COR-L47 (cell line): ENCODE results near the gene FBXO36.

Experiments
- DNase-seq: peaks from one replicate; lab custom pipeline; 2025; lab: John Stamatoyannopoulos, UW

The FBXO36 gene

GRCh38 chr2:229970406-229970805 lies 48.1 kb downstream of the FBXO36 start:
- DNase-seq, result no peak

DNA sequence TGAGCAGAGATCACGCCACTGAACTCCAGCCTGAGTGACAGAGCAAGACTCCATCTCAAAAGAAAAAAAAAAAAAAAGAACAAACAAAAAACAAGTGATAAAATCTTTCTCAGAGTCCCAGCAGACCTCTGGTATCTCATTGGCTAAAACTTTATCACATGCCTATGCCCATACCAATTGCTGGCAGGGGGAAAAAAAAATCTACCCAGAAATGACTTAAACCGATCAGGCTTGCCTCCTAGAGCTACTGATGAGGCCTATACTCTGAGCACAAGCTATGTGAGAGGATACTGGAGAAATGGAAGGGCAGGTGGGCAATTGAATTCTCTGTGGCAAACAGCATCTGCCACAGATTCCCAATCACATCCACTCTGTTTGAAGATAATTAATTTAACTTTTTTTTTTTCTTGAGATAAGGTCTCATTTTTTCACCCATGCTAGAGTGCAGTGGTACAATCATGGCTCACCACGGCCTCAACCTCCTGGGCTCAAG lies 49.0 kb downstream of the FBXO36 start:
- DNase-seq, result no peak

DNA sequence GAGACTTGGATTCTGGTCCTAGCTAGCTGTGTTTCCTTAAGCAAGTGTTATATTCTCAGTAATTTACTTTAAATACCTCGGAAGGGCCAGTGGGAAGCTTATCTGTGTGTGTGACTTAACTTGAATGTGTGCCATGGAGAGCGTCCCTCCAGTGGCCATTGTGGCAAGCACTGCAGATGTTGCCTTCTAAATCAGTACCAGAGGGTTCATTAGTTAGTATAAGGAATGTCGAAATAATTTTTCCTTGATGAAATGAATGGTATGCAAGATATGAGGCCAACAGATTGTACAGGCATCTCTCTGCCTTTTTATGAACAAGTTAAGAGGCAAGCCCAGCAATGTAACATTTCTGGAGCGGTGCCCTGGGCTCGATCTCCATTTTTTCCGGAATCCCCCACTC lies 52.0 kb downstream of the FBXO36 start:
- DNase-seq, result no peak

GRCh38 chr2:229980431-229981184 lies 58.3 kb downstream of the FBXO36 start:
- no peak for DNase-seq

DNA sequence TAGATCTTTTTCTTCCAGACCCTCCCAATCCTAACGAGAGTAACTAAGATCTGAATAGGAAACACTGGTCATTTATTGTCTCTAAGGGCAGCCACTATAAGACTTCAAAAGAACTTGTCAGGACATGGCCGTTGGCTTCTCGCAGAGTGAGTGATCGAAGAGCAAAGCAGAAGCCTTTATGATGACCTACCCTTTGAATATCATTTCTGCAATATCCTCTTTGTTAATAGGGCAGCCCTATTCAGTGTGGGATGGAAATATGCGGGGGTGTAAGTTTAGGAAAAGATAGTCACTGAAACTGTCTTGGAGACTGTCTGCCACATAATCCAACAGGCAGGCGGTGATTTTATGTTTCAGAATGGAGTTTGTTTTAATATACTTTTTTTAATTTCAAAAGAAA lies 70.9 kb downstream of the FBXO36 start:
- DNase-seq, result no peak

GRCh38 chr2:229996320-229996719 lies 74.0 kb downstream of the FBXO36 start:
- no peak for DNase-seq

DNA sequence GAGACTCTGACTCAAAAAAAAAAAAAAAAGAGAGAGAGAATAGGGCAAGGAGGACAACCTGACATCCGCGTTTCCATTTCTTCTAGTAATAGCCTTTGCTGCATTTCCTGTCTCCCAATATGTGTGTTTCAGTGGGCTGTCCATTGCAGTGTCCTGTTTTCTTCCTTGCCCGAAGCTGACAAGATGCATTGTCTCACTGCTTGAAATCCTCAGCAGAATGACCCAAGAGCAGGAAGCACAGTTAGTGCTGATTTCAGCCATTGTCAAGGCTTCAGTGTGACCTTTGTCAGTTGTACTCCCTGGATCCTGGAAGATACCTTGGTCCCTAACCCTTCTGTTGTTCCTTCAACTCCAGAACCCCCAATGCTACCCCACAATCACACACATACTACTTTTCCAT lies 75.3 kb downstream of the FBXO36 start:
- no peak for DNase-seq

DNA sequence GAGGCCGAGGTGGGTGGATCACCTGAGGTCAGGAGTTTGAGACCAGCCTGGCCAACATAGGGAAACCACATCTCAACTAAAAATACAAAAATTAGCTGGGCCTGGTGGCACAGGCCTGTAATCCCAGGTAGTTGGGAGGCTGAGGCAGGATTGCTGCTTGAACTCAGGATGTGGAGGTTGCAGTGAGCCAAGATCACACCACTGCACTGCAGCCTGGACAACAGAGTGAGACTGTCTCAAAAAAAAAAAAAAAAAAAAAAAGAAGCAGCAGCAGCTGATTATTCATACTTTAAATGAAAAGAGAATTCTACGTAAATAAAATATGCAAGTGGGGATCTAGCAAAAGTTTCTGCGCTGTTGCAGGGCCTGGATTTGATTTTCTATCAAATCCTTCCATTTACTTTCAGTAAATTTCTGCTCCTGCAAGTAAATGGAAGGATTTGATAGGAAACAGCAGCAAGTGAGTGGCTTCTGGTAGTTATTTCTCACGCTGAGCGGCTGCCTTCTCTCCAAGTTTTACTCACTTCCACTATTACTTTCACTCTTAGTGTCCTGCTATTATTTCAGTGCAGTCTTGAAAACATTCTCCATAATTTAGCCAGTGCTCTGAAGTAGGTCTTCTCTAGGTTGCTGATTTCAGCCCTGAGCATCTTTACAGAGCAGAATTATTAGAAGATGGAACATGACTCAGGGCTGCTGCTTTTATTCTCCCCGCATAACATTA lies 78.0 kb downstream of the FBXO36 start:
- DNase-seq, result no peak

- peak; percentile 30 for DNase-seq
Observed at GRCh38 chr2:230007931-230008707, 85.8 kb downstream of the FBXO36 start.

DNA sequence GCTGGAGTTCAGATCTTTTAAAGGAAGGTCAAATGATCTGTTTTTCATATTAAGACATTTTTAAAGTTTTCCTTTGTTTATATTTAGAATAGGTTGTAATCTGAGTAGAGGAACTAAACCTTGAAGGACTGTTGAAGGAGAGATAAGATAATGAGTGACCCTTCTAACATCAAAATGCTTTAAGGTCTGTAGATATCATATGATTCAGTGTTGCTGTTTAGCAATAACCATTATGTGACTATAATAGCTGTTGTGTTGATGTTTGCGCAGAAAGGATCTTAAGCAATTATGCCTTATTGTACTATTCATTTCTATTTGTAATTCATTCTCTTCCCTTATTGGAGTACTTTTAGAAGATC lies 86.4 kb downstream of the FBXO36 start:
- DNase-seq, result no peak

- no peak for DNase-seq
Observed at GRCh38 chr2:230010501-230010900, 88.2 kb downstream of the FBXO36 start.

DNA sequence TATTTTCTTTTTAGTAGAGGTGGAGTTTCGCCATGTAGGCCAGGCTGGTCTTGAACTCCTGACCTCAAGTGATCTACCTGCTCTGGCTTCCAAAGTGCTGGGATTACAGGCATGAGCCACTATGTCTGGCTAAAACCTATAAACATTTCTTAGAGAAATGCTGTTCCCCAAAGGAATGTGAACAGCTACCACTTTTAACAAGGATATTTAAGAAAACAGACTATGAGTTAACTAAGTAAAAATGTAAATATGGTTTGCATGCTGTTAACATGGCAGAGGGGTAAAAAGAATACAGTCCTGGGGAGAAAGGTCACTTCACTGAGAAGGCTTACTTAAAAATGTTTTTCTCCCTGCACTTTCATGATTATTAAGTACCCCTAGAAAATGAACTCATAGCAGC lies 89.3 kb downstream of the FBXO36 start:
- no peak for DNase-seq

- no peak for DNase-seq
Observed at GRCh38 chr2:230012267-230012884, 90.1 kb downstream of the FBXO36 start.

DNA sequence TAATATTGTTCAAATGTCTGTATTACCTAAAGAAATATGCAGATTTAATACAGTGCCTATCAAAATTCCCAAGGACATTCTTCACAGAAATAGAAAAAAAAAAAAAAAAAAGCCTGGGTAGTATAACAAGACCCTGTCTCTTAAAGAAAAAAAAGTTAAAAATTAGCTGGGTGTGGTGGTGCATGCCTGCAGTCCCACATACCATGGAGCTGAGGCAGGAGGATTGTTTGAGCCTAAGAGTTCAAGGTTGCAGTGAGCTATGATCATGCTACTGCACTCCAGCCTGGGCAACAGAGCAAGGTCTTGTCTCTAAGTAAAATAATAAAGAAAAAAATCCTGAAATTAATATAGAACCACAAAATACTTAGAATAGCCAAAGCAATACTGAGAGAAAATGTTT lies 94.5 kb downstream of the FBXO36 start:
- DNase-seq, result no peak

- DNase-seq, result no peak
Observed at GRCh38 chr2:230018153-230018552, 95.8 kb downstream of the FBXO36 start.

- no peak for DNase-seq
Observed at GRCh38 chr2:230019742-230020141, 97.4 kb downstream of the FBXO36 start.

DNA sequence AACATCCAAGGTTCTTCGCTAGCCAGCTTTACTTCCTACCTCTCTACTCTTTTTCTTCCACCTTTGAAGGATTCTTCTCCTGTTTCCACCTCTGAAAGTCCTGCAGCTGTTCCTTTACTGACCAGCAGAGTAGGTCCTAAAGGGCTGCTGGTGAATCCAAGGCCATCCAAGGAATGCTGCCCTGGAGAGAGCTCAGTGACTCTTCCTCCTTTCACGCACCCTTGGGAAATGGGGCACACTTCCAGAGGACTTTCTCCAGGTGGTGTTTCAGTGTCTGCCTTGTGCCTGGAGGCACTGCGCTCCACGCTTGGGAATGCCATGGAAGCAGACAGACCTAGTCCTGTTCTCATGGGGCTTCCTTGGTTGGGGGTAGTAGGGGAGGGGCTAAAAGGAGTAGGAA lies 101.0 kb downstream of the FBXO36 start:
- DNase-seq, result no peak

DNA sequence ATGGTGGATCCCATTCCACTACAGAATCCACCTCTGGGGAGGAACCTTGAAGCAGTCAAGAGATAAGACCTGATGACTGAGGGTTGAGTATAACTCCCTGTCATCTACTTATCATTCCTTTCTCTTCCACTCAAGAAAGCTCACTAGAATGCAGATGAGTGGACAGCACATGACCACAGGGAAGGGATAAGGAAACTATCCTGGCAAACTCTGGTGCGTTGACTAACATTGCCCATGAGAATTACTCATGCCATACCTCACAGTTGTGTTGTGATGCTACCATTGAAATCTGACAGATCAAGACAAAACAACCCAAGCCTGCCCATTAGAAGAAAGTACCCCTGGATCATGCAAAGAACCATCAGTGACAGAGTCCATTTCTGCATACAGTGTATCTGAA lies 119.9 kb downstream of the FBXO36 start:
- no peak for DNase-seq

- no peak for DNase-seq
Observed at GRCh38 chr2:230043025-230043424, 120.7 kb downstream of the FBXO36 start.

- DNase-seq, result no peak
Observed at GRCh38 chr2:230043461-230043860, 121.2 kb downstream of the FBXO36 start.

DNA sequence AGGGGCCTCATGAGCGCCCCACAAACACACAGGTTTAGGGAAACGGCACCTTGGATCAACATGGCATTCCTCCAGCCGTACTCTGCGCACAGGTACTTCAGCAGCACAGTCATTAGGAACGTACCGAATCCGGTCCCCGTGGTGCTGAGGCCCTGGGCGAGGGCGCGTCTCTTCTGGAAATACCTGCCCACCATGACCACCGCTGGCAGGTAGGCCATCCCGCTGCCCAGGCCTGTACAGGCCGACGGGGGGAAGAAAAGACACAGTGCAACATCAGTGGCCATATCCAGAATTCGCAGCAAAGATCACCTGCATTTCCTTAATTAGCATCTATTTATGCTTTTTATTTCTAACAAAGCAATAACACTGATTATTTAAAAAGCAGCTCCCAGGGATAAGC lies 124.2 kb downstream of the FBXO36 start:
- DNase-seq, result no peak

DNA sequence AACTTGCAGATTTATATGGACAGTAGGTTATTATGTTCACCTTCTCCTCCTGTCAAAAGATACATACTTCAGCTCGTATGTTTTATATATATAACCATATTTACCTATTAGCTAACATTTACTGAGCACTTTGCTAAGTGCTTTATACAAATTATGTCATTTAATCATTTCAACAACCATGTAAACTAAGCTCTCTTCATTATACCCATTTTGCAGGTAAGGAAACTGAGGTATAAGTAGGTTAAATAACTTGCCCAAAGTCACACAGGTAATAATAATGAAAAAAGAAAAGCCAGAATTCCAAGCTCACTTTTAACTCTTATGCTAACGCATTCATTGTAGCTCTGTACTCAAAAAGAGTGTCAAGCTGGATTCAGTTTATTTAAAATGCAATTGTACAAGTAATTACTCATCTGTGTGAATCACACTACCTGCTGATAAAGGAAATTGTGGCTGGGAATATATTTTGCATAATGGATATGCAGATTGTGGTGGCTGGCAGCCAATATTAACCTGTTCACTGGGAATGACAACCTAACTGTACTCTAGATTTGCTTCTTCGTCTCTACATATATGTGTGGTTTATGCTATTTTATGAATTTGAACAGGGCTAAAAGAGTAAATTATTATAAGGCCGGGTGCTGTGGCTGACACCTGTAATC lies 125.8 kb downstream of the FBXO36 start:
- DNase-seq, result no peak
